HG02623 (cell line): ENCODE measurements around the gene STK35.

Source experiments
- ATAC-seq: cut with Tn5 transposase; IDR thresholded peaks from one replicate; pipeline ENCODE4 v1.9.1; 2021; ENCODE audit warnings: moderate library complexity; ENCODE audit not compliant: unreplicated experiment

The STK35 gene

GRCh38 chr20:2132461-2132901 lies 30.9 kb downstream of the STK35 start:
- no peak for ATAC-seq

GRCh38 chr20:2133318-2134183 lies 31.9 kb downstream of the STK35 start:
- no peak for ATAC-seq

GRCh38 chr20:2135013-2135412 lies 33.4 kb downstream of the STK35 start:
- no peak for ATAC-seq

- no peak for ATAC-seq
Observed at GRCh38 chr20:2136275-2136674, 34.6 kb downstream of the STK35 start.

DNA sequence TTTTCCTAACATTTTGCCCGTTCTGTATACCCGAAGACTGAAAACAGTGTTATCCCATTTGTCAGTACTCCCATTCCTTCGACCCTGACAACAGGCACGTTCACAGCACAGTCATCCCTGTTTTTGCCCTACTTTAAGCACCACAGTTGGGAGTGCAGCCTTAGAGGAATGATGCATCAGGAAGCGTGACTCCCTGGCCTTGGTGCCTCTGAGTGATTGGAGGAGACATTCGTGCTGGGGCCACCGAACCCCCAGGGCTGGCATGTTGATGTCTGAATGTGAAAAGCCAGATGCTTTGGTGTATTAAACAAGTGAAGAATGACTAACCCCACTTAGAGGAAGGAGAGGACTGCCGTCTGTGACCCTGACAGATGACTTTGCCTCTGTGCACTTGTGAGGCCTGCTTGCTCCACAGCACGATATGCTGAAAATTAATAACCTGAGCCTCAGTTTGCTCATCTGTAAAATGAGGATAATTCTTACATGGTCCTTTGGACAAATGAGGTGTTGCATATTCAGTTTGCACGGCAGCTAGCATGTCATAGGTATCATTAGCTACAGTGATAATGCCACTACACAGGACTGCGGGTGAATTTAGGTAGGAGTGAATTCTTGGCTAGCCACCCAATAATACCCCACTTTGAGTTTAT lies 36.0 kb downstream of the STK35 start:
- no peak for ATAC-seq

- no peak for ATAC-seq
Observed at GRCh38 chr20:2138396-2138795, 36.8 kb downstream of the STK35 start.

- ATAC-seq, result no peak
Observed at GRCh38 chr20:2139250-2139649, 37.6 kb downstream of the STK35 start.

DNA sequence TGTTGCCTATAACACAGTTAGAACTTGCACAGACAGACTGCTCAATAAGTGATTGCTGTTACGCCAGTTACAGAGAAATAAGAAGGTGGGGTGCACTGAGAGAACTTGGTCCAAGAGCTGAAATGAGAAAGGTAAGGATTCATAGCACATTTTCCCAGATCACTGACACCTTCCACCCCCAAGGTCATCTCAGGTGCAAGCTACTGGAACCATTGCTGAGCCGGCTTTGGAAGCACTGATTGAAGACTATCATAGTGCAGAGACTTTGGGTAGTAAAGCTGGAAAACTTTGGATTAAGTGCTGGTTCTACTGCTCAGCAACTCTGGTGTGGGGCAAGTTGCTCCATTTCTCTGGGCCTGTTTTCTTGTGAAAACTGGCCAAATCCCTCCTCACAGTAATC lies 38.1 kb downstream of the STK35 start:
- ATAC-seq, result no peak

DNA sequence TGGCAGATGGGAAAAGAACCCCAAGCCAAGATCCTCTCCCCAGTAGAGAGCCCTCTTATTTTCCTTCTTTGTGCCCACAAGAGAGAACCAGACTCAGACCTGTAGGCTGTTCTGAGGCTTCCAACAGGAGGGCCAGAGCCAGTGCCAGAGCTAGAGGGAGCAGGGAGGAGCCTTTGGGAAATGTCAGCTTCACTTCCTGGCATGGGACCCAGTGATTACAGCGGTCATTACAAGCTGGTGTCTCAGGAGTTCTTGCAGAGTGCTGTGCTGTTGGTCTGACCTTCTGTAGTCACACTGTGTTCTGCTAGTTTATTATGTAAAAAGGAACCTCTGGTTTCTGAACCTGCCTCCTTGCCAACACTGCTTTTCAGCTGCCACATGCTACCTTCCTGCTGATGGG lies 38.9 kb downstream of the STK35 start:
- no peak for ATAC-seq

- ATAC-seq, result no peak
Observed at GRCh38 chr20:2141600-2142575, 40.3 kb downstream of the STK35 start.

GRCh38 chr20:2142649-2143048 lies 41.0 kb downstream of the STK35 start:
- no peak for ATAC-seq

GRCh38 chr20:2143594-2143993 lies 42.0 kb downstream of the STK35 start:
- no peak for ATAC-seq

GRCh38 chr20:2144850-2145249 lies 43.2 kb downstream of the STK35 start:
- ATAC-seq, result no peak

GRCh38 chr20:2145376-2145775 lies 43.7 kb downstream of the STK35 start:
- no peak for ATAC-seq

DNA sequence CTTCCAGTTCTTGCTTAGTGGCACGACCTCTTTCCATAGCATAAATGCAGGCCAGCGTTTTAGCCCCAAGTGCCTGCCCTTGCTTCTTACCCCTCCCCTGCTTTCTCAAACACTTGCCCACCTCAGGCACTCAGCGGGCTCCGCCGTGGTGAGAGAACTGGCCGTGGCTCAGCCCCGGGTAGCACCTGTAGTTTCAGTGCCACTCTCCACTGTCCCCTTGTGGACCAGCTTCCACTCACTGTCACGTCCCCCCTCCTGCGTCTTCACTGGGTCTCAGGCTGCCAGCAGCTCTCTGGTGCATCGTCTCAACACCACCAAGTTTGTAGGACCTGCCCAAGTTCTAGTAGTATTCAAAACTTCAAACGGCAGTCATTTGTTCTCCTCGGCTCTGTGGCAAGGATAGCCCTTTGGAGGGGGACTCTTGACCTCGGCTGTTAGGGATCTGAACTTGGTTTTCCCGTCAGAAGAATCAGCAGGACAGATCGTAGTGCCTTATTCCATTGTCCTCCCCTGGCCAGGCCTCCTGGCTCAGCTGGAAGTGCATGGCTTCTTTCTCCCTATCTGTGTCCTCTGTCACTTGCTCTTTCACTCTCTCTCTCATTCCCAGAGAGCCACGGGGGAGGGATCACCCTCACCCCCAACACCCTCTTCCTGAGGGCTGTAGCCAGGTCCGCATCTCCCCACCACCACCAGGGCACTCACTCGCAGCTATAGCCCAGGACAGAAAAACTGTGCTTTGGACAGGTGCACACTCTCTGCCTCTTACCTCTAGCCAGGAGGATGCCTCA lies 44.6 kb downstream of the STK35 start:
- ATAC-seq, result no peak

GRCh38 chr20:2149507-2149906 lies 47.9 kb downstream of the STK35 start:
- no peak for ATAC-seq

GRCh38 chr20:2150660-2151059 lies 49.0 kb downstream of the STK35 start:
- no peak for ATAC-seq

DNA sequence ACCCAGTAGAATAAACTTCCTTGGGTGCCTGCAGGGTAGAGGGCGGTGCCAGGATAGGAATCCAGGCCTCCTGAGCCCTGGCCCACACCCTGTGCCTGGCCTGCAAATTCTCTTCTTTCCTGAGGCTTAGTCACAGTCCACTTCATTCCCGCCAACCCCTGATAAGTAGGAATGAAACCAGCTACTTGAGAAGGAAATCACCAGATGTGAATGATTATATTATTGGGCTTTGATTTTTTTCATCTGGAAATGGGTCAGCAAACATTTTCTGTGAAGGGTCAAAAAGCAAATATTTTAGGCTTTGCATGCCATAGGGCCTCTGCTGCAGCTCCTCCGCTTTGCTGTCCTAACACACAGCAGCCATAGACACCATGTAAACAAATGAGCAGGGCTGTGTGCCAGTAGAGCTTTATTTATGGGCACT lies 50.2 kb downstream of the STK35 start:
- no peak for ATAC-seq

DNA sequence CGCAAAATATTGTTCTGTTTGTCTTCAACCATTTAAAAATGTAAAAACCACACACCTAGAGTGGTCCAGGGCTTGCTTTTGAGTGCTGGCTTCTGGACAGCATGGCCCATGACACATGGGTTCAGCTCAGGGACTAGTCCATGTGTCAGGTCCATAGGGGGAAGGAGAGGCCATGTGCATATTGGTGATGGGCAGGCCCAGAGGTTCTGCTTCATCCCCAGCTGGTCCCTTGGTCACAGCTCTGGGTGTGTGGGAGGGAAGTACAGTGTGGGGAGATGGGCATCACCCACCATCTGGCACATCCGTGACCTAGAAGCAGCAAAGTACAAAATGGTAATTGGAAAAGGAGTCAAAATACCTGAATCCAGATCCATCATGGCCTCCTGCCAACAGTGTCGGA lies 50.7 kb downstream of the STK35 start:
- ATAC-seq, result no peak

- ATAC-seq, result no peak
Observed at GRCh38 chr20:2153326-2153725, 51.7 kb downstream of the STK35 start.
